GM12865 (cell line): ENCODE measurements around the gene CLECL1.
"Not testable (repeated sequence)": the region's sequence is repeated elsewhere in the genome, so short reads cannot be mapped to it uniquely, and the experiment has no call there.

Source experiments
- DNase-seq: peaks from one replicate; pipeline ENCODE4 v3.0.0; 2010; ENCODE audit warnings: low read depth
- H3K4me3 ChIP-seq: 2 replicates; pipeline ENCODE4 v1.5.1; 2011; ENCODE audit warnings: mild to moderate bottlenecking, low read depth, low read length, control low read depth
- CTCF ChIP-seq: IDR thresholded peaks from 2 replicates; pipeline ENCODE4 v1.5.1; 2011; ENCODE audit warnings: low read length, control low read depth, low read depth, inconsistent platforms; ENCODE audit not compliant: insufficient read depth; ENCODE audit errors: missing control alignments

Gene CLECL1

GRCh38 chr12:9741726-9742125 lies 8.8 kb upstream of the CLECL1 start:
- TF ChIP-seq CTCF = no peak
- H3K4me3 ChIP-seq = no peak overlapping the region
- DNase-seq = peak; percentile 88

GRCh38 chr12:9740106-9740750 lies 7.3 kb upstream of the CLECL1 start:
- TF ChIP-seq CTCF = no peak
- no peak for DNase-seq
- H3K4me3 ChIP-seq = no peak overlapping the region

GRCh38 chr12:9739404-9740105 lies 6.7 kb upstream of the CLECL1 start:
- not testable (repeated sequence) for H3K4me3 ChIP-seq, DNase-seq

GRCh38 chr12:9738905-9739304 lies 6.0 kb upstream of the CLECL1 start:
- not testable (repeated sequence) for DNase-seq, H3K4me3 ChIP-seq

- H3K4me3 ChIP-seq = no peak overlapping the region; the same call in 1 of the 2 replicates
- TF ChIP-seq CTCF = no peak
- DNase-seq = no peak
These were observed 4.2 kb upstream of the CLECL1 start for GRCh38 chr12:9736936-9737705.

GRCh38 chr12:9735601-9736000 lies 2.7 kb upstream of the CLECL1 start:
- no peak overlapping the region for H3K4me3 ChIP-seq
- TF ChIP-seq CTCF = no peak
- DNase-seq = no peak

- peak overlapping the region; percentile 89 for H3K4me3 ChIP-seq
- no peak for TF ChIP-seq CTCF
- peak; percentile 69 for DNase-seq
These were observed 1.1 kb downstream of the CLECL1 start for GRCh38 chr12:9731797-9732196.

- TF ChIP-seq CTCF = no peak
- no peak for DNase-seq
- H3K4me3 ChIP-seq = peak overlapping the region; percentile 89
These were observed 1.5 kb downstream of the CLECL1 start for GRCh38 chr12:9731393-9731792.
